ENCODE measurements around the gene CNN2. TPM values are rescaled to one million over a fixed set of nuclear protein-coding genes. Genes with fewer than 3 reads are reported as not detected.

CNN2 gene
- total and polyA plus RNA-seq, 4 donors = 53.2 to 185 (median 142) TPM

DNA sequence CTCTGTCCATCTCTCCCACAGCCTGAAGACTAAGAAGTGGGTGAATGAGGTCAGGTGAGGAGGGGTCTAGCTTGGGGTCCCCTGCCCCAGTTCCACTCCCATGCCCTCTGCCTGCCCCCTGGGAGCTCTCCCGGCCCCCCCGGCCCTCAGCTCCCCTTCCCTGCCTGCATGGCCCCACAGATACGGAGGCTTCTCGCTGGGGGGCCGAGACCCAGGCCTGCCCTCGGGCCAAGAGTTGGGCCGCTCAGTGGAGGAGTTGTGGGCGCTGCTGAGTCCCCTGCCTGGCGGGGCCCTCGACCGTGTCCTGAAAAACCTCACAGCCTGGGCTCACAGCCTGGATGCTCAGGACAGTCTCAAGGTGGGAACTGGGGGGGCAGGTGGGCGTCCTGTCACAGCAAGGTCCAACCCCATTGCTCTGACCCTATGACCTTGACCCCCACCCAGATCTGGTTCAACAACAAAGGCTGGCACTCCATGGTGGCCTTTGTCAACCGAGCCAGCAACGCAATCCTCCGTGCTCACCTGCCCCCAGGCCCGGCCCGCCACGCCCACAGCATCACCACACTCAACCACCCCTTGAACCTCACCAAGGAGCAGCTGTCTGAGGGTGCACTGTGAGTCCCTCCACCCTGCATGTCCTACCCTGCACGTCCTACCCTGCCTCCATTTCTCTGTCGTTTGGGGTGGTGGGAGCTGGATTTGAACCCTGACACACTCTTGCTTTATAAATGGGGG is 29.6 kb downstream of the CNN2 start:
- intact Hi-C loops (cut with DNase I) = no loop called here
- no peak for ATAC-seq (ENCODE audit: low FRiP score)
- H3K27ac ChIP-seq (ENCODE audit: low read depth in 1 of 2, low read length in 2 of 2) = no peak overlapping the region
- DNase-seq = no peak
- no peaks in the 10 kb centered on the region for H3K27me3 ChIP-seq (ENCODE audit: control insufficient read depth in 1 of 2, insufficient read depth in 2 of 2, low read length in 1 of 2)
- no peaks in the 10 kb centered on the region for H3K4me1 ChIP-seq (ENCODE audit: control insufficient read depth in 1 of 2, insufficient read depth in 2 of 2, low read length in 2 of 2)
- H3K9me3 ChIP-seq (ENCODE audit: control insufficient read depth, low read length) = peaks cover 7% of the 10 kb centered on the region
- no peaks in the 10 kb centered on the region for H3K36me3 ChIP-seq (ENCODE audit: control insufficient read depth in 1 of 2, insufficient read depth in 2 of 2, low read length in 1 of 2)
- no peak overlapping the region for H3K4me3 ChIP-seq (ENCODE audit: low read length in 2 of 2)
- WGBS, 2 donors = 96 to 97% methylated on average over 20 of the region's 20 CpGs

DNA sequence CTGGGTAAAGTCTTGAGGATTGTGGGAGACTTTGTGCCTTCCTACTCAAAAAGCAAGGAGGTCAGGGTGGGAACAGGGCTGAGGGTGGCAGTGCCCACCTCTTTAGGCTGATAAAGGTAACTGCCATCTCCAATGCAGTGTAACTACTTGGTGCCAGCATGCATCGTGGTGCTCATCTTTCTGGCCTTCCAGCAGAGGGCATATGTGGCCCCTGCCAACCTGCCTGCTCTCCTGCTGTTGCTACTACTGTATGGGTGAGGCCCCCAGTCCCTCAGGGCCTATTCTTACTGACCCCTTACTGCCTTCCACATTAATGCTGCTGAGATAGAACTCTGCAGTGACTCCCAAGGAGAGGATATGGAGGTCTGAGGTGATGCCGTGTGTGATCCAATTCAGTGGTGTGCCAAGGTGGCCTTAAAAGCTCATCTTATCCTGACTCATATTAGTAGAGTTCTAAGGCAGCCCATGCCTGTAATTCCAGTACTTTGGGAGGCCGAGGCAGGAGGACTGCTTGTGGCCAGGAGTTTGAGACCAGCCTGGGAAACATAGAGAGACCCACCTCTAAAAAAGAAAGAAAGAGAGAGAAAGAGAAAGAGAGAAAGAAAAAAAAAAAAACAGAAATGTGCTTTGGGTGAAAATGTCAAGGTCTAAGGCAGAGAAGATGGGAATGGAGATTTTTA is 30.9 kb downstream of the CNN2 start:
- Histone ChIP-seq H3K4me3 (ENCODE audit: low read length in 2 of 2) (no peak overlapping the region), H3K9me3 (ENCODE audit: control insufficient read depth, low read length) (peaks cover 7% of the 10 kb centered on the region), H3K27me3 (ENCODE audit: control insufficient read depth in 1 of 2, insufficient read depth in 2 of 2, low read length in 1 of 2) (no peaks in the 10 kb centered on the region), H3K36me3 (ENCODE audit: control insufficient read depth in 1 of 2, insufficient read depth in 2 of 2, low read length in 1 of 2) (no peaks in the 10 kb centered on the region), H3K27ac (ENCODE audit: low read depth in 1 of 2, low read length in 2 of 2) (no peak overlapping the region), H3K4me1 (ENCODE audit: control insufficient read depth in 1 of 2, insufficient read depth in 2 of 2, low read length in 2 of 2) (no peaks in the 10 kb centered on the region)
- 49 to 56% methylated on average over 3 of the region's 3 CpGs for WGBS, 2 donors
- intact Hi-C loops (cut with DNase I) = no loop called here
- DNase-seq = no peak
- no peak for ATAC-seq (ENCODE audit: low FRiP score)

DNA sequence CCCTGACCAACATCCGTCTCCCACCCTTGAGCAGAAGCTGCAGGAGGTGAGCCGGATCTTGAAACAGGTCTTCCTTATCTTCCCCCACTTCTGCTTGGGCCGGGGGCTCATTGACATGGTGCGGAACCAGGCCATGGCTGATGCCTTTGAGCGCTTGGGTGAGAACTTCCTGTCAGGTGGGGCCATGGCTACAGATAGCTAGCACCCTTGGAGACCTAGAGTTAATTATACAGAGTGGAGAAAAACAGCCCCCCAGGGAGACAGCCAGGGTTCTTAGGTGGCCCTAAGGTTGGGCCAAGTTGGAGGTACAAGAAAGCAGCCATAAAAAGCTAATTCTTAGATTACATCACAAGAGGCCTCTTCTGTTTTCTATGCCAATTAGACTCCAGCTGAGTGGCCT is 31.7 kb downstream of the CNN2 start:
- intact Hi-C loops (cut with DNase I) = no loop called here
- Histone ChIP-seq H3K4me3 (ENCODE audit: low read length in 2 of 2) (no peak overlapping the region), H3K27me3 (ENCODE audit: control insufficient read depth in 1 of 2, insufficient read depth in 2 of 2, low read length in 1 of 2) (no peaks in the 10 kb centered on the region), H3K4me1 (ENCODE audit: control insufficient read depth in 1 of 2, insufficient read depth in 2 of 2, low read length in 2 of 2) (no peaks in the 10 kb centered on the region), H3K9me3 (ENCODE audit: control insufficient read depth, low read length) (peaks cover 7% of the 10 kb centered on the region), H3K27ac (ENCODE audit: low read depth in 1 of 2, low read length in 2 of 2) (no peak overlapping the region), H3K36me3 (ENCODE audit: control insufficient read depth in 1 of 2, insufficient read depth in 2 of 2, low read length in 1 of 2) (no peaks in the 10 kb centered on the region)
- ATAC-seq (ENCODE audit: low FRiP score) = no peak
- 95 to 96% methylated on average over 5 of the region's 5 CpGs for WGBS, 2 donors
- DNase-seq = no peak

DNA sequence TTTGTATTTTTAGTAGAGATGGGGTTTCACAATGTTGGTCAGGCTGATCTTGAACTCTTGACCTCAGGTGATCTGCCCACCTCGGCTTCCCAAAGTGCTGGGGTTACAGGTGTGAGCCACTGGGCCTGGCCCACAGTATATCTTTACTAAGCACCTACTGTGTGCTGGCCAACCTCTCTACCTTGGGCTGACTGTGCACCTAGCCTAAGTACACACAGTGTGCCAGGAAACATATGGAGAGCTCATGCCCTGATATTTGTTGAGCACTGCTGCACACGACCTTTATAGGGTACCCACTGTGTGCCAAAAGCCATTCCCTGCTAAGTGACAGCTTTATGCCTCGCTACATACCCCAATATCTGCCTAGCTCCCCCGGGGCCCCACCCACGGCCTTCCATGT is 34.3 kb downstream of the CNN2 start:
- no peak for ATAC-seq (ENCODE audit: low FRiP score)
- H3K4me1 ChIP-seq (ENCODE audit: control insufficient read depth in 1 of 2, insufficient read depth in 2 of 2, low read length in 2 of 2) = no peaks in the 10 kb centered on the region
- H3K36me3 ChIP-seq (ENCODE audit: control insufficient read depth in 1 of 2, insufficient read depth in 2 of 2, low read length in 1 of 2) = no peaks in the 10 kb centered on the region
- peaks cover 7% of the 10 kb centered on the region for H3K9me3 ChIP-seq (ENCODE audit: control insufficient read depth, low read length)
- 84 to 90% methylated on average over 5 of the region's 5 CpGs for WGBS, 2 donors
- H3K27me3 ChIP-seq (ENCODE audit: control insufficient read depth in 1 of 2, insufficient read depth in 2 of 2, low read length in 1 of 2) = no peaks in the 10 kb centered on the region
- H3K4me3 ChIP-seq (ENCODE audit: low read length in 2 of 2) = no peak overlapping the region
- intact Hi-C loops (cut with DNase I) = no loop called here
- no peak overlapping the region for H3K27ac ChIP-seq (ENCODE audit: low read depth in 1 of 2, low read length in 2 of 2)
- no peak for DNase-seq

DNA sequence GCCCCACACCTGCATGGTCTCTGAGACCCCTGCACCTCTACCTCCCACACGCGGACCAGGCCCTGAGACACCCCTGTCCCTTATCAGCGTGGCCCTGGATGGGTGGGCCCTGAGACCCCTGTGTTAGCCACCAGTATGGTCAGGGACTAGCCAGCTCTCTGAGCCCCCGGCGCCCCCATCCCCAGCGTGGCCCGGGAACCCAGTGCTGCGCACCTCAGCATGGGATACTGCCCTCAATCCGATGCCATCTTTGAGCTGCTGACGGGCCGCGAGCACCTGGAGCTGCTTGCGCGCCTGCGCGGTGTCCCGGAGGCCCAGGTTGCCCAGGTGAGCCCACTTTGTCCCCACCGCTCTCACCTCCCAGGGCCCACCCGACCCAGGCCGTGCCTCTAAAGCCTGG is 35.6 kb downstream of the CNN2 start:
- WGBS, 2 donors = 65 to 95% methylated on average over 19 to 20 of the region's 20 CpGs
- Histone ChIP-seq H3K4me1 (ENCODE audit: control insufficient read depth in 1 of 2, insufficient read depth in 2 of 2, low read length in 2 of 2) (no peaks in the 10 kb centered on the region), H3K9me3 (ENCODE audit: control insufficient read depth, low read length) (peaks cover 7% of the 10 kb centered on the region), H3K4me3 (ENCODE audit: low read length in 2 of 2) (no peak overlapping the region), H3K27ac (ENCODE audit: low read depth in 1 of 2, low read length in 2 of 2) (no peak overlapping the region), H3K36me3 (ENCODE audit: control insufficient read depth in 1 of 2, insufficient read depth in 2 of 2, low read length in 1 of 2) (no peaks in the 10 kb centered on the region), H3K27me3 (ENCODE audit: control insufficient read depth in 1 of 2, insufficient read depth in 2 of 2, low read length in 1 of 2) (no peaks in the 10 kb centered on the region)
- intact Hi-C loops (cut with DNase I) = no loop called here
- DNase-seq = no peak
- ATAC-seq (ENCODE audit: low FRiP score) = no peak

DNA sequence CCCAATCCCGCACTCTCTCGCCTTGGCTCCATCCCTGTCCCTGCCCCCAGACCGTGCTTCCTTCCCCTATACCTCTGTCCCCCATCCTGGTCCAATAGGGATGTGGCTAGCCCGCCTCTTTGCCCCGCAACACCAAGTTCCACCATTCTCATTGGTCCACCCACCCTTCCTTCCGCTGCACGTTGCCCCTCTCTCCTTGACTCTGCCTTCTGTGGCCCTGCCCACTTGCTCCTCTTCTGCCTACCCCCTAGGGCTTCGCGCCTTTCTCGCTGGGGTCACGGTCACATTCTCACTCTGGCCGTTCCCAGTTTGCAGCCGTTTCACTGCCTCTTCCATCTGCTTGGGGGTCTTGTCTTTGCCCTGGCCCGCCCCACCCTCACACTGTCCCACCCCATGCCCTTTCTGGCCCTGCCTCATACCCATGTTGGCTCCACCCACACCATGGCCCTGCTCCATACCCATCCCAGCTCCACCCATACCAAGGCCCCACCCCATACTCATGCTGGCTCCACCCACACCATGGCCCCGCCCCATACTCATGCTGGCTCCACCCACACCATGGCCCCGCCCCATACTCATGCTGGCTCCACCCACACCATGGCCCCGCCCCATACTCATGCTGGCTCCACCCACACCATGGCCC is 36.1 kb downstream of the CNN2 start:
- H3K36me3 ChIP-seq (ENCODE audit: control insufficient read depth in 1 of 2, insufficient read depth in 2 of 2, low read length in 1 of 2) = no peaks in the 10 kb centered on the region
- ATAC-seq (ENCODE audit: low FRiP score) (no peak), DNase-seq (no peak)
- H3K27ac ChIP-seq (ENCODE audit: low read depth in 1 of 2, low read length in 2 of 2) = no peak overlapping the region
- peaks cover 2% of the 10 kb centered on the region for H3K9me3 ChIP-seq (ENCODE audit: control insufficient read depth, low read length)
- no peaks in the 10 kb centered on the region for H3K27me3 ChIP-seq (ENCODE audit: control insufficient read depth in 1 of 2, insufficient read depth in 2 of 2, low read length in 1 of 2)
- no peak overlapping the region for H3K4me3 ChIP-seq (ENCODE audit: low read length in 2 of 2)
- H3K4me1 ChIP-seq (ENCODE audit: control insufficient read depth in 1 of 2, insufficient read depth in 2 of 2, low read length in 2 of 2) = no peaks in the 10 kb centered on the region
- 68 to 90% methylated on average over 14 to 17 of the region's 17 CpGs for WGBS, 2 donors
- intact Hi-C loops (cut with DNase I) = no loop called here

DNA sequence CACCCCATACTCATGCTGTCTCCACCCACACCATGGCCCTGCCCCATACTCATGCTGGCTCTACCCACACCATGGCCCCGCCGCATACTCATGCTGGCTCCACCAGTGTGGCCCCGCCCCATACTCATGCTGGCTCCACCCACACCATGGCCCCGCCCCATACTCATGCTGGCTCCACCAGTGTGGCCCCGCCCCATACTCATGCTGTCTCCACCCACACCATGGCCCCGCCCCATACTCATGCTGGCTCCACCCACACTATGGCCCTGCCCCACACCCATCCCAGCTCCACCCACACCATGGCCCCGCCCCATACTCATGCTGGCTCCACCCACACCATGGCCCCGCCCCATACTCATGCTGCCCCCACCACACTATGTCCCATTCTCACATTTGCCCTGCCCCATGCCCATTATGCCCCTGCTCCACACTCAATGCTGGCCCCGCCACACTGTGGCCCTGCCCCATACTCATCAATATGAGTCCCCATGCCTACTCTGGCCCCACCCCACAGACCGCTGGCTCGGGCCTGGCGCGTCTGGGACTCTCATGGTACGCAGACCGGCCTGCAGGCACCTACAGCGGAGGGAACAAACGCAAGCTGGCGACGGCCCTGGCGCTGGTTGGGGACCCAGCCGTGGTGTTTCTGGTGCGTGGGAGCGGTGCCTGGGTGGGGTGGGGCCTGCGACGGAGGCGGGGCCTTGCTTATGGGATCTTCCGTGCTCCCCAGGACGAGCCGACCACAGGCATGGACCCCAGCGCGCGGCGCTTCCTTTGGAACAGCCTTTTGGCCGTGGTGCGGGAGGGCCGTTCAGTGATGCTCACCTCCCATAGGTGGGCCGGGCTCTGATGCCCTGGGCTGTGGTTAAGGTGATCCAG is 36.9 kb downstream of the CNN2 start:
- H3K27ac ChIP-seq (ENCODE audit: low read depth in 1 of 2, low read length in 2 of 2) = no peak overlapping the region
- H3K4me1 ChIP-seq (ENCODE audit: control insufficient read depth in 1 of 2, insufficient read depth in 2 of 2, low read length in 2 of 2) = no peaks in the 10 kb centered on the region
- ATAC-seq (ENCODE audit: low FRiP score) (no peak), DNase-seq (no peak)
- H3K36me3 ChIP-seq (ENCODE audit: control insufficient read depth in 1 of 2, insufficient read depth in 2 of 2, low read length in 1 of 2) = no peaks in the 10 kb centered on the region
- 59 to 92% methylated on average over 34 to 37 of the region's 37 CpGs for WGBS, 2 donors
- intact Hi-C loops (cut with DNase I) = no loop called here
- H3K27me3 ChIP-seq (ENCODE audit: control insufficient read depth in 1 of 2, insufficient read depth in 2 of 2, low read length in 1 of 2) = no peaks in the 10 kb centered on the region
- no peak overlapping the region for H3K4me3 ChIP-seq (ENCODE audit: low read length in 2 of 2)
- H3K9me3 ChIP-seq (ENCODE audit: control insufficient read depth, low read length) = no peaks in the 10 kb centered on the region

DNA sequence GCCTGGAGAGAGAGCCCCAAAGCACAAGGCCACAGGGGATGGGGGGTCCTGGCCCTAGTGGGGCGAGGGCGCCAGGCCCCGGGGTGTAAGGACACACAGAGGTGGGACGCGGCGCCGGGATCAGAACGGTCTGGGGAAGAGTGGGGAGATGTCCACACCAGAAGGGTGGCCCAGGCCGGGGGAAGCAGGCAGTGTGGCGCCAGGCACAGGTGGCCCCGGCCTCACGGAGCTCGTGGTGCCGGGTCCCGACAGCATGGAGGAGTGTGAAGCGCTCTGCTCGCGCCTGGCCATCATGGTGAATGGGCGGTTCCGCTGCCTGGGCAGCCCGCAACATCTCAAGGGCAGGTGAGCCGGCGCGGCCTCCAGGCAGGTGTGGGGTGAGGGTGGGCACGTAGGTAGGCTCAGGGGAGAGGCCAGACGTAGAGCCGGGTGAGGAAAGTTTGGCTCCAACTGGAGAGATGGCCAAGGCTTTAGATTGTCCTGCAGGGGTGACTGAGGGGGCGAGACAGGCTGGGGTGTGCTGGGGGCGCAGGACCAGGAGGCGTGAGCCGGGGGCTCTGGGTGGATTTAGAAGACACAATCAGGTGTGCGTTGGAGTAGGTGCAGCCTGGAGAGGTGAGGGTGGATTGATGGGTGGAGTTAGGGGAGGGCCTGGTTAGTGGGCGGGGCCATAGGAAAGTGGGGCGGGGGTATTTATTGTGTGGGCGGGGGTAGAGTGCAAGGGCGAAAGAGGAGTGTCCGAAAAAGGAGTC is 37.7 kb downstream of the CNN2 start:
- peak in 1 of 2 donors; percentile 51 for DNase-seq
- no peaks in the 10 kb centered on the region for H3K9me3 ChIP-seq (ENCODE audit: control insufficient read depth, low read length)
- intact Hi-C loops (cut with DNase I) = no loop called here
- H3K4me3 ChIP-seq (ENCODE audit: low read length in 2 of 2) = no peak overlapping the region
- no peaks in the 10 kb centered on the region for H3K36me3 ChIP-seq (ENCODE audit: control insufficient read depth in 1 of 2, insufficient read depth in 2 of 2, low read length in 1 of 2)
- WGBS, 2 donors = 51 to 85% methylated on average over 37 of the region's 37 CpGs
- H3K27me3 ChIP-seq (ENCODE audit: control insufficient read depth in 1 of 2, insufficient read depth in 2 of 2, low read length in 1 of 2) = no peaks in the 10 kb centered on the region
- H3K27ac ChIP-seq (ENCODE audit: low read depth in 1 of 2, low read length in 2 of 2) = no peak overlapping the region
- no peaks in the 10 kb centered on the region for H3K4me1 ChIP-seq (ENCODE audit: control insufficient read depth in 1 of 2, insufficient read depth in 2 of 2, low read length in 2 of 2)
- no peak for ATAC-seq (ENCODE audit: low FRiP score)
